GM18873 (cell line): ENCODE results near the gene RALBP1.
A peak's percentile ranks its signal among the peaks of the same experiment; 100 is the strongest.
"Not testable (repeated sequence)": the region's sequence is repeated elsewhere in the genome, so short reads cannot be mapped to it uniquely, and the experiment has no call there.

Experiments
- ATAC-seq: cut with Tn5 transposase; IDR thresholded peaks from one replicate; pipeline ENCODE4 v1.9.1; 2021; ENCODE audit warnings: mild to moderate bottlenecking, moderate library complexity, moderate number of reproducible peaks; ENCODE audit not compliant: unreplicated experiment, low FRiP score

RALBP1 gene

DNA sequence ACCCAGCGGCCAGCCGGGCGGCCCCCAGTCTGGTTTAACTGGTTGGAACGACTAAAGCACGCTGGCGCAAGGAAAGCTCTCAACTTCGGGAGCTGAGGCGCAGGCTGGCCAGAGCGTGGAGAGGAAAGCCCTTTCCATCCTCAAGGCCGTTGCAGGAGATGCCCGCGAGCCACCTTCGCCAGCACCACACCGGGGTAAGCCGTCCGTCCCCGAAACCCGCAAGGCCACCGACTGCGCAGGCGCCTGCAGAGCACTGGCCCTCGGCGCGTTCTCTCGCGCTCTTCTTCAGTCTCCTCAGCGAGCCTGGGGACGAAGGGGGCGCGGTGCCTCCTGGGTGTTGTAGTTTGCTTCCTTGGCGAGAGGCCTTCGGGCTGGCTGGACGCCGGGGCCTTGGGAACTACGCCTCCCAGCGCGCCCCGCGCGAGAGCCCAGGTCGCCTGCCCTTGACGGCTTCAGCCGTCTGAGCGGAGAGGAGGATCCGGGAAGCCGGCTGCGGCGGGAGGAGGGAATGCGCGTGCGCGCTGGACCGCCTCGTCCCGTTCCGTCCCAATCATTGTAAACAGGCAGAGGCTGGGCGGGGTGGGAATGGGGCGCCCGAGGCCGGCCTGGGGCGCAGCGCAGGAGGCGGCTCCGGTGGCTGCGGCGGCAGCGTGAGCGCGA lies at the start of gene RALBP1:
RALBP1 (plus strand) TSS at position 531 of the 660 bp plus-strand sequence. CDS start 37,533 bp downstream, outside the sequence.
- peak; percentile 95 for ATAC-seq

DNA sequence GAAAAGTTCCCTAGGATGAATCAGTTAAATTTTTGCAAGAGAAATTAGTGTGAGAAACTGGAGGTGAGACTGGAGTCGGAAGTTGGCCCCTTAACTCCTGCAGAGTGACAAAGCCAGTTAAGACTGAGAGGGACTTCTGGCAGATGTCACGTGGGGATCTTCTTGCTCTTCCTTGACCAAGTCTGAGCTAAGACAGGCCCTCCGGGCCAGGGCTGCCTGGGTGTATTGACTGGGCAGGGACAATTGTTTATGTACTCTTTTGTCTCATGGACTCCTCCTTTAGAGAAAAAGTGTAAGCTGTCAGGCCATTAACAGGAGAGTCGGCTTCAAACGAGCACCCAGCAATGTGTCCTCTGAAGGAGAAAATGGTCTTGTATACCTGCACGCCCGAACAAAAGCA lies 48.6 kb upstream of the RALBP1 start:
- no peak for ATAC-seq

DNA sequence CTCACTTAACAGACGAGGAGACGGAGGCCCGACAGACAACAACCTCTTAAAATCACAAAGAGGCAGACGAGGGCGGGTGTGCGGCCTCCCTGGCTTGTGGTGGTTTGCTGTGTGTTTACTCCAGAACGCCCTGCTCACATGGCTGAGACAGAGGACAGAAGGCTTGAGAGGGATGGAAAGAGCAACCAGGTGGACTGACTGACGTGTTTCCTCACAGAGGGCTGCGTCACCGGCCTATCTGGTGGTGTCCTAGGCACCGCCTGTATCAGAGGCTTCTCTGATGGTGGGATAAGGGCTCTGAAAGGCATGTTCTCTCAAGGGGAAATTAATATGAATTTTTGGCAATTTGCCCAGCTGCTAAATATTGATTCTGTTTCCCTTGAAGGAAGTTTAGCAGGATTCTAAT lies 47.0 kb upstream of the RALBP1 start:
- ATAC-seq = no peak

DNA sequence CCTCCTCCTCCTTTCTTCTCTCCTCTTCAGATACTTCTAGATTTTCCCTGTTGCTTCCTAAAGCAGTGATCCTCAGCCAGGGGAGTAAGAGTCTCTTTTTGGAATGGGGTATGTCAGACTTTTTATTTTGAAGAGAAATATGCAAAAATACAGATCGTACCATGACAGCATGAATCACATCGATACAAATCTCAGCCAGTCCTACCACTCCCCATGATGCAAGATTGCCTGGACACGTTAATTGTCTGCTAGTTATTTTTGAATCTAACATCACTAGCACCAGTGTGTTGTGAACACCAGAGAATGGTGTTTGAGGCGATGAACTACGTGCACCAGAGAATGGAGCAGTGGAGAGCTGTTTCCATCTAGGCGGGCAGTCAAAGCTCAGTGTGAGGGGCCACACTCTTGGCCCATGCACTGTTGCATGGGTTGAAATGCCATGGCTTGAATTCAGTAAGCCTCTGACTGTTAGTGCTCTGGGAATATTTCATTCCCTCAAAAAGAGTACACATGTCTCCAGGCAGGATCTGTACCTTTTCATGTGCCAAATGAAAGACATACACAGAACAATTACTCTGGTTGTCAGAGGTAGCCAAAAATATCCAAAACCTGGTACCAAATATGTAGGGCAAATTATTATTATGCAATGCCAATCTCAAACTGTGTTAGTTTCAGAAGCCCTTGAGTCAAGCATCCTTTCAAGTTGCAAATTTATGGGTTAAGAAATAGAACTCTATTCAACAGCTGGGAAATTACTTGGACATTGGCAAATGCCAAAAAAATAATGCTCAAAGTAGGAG lies 46.3 kb upstream of the RALBP1 start:
- ATAC-seq = no peak

DNA sequence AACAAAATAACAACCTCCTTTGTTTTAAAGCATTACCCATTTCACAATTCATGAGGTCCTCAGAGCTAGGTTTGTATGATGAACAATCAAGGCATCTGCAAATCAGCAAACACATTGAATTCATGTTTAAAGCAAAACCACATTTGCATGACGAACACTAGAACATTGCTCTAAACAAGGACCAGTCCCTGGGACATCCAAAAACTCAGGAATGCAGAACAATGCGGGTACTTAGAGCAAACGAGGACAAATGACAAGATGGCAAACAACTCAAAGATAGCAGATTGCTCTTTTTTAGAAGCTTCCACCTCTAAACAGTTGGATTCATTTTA lies 45.7 kb upstream of the RALBP1 start:
- no peak for ATAC-seq

DNA sequence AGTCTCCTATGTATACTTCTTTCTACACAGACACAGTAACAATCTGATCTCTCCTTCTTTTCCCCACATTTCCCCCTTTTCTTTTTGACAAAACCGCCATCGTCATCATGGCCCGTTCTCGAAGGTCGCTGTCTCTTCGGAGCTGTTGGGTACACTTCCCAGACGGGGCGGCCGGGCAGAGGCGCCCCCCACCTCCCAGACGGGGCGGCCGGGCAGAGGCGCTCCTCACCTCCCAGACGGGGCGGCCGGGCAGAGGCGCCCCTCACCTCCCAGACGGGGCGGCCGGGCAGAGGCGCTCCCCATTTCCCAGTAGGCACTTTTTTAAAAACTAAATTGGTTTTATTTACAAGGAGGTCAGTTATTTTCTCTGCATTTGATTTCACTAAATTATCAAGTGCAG lies 45.0 kb upstream of the RALBP1 start:
- ATAC-seq = not testable (repeated sequence)

DNA sequence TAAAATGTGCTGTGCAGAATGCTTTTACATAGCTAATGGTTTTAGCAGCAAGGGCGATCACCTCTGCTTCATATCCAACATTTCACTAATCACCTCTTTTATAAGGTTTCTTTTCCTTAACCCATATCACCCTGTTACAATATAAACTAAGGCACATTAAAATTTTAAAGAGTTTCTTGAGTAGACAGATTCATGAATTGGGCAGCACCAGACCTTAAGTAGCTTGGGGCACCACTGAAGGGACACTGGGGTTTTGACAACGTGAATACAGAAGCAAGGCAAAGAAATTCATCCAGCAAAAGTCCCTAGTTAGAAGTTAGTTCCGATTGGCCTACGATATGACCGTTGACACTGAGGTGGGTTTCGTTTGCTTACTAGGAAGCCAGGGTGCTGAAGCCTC lies 44.0 kb upstream of the RALBP1 start:
- ATAC-seq = no peak

DNA sequence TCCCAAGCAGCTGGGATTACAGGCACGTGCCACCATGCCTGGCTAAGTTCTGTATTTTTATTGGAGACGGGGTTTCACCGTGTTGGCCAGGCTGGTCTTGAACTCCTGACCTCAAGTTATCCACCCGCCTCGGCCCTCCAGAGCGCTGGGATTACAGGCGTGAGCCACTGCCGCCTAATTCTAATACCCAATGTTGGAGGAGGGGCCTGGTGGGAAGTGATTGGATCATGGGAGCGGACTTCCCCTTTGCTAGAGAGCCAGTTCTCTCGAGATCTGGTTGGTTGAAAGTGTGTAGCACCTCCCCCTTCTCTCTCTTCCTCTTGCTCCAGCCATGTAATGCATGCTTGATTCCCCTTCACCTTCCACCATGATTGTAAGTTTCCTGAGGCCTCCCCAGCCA lies 42.2 kb upstream of the RALBP1 start:
- ATAC-seq = not testable (repeated sequence)

DNA sequence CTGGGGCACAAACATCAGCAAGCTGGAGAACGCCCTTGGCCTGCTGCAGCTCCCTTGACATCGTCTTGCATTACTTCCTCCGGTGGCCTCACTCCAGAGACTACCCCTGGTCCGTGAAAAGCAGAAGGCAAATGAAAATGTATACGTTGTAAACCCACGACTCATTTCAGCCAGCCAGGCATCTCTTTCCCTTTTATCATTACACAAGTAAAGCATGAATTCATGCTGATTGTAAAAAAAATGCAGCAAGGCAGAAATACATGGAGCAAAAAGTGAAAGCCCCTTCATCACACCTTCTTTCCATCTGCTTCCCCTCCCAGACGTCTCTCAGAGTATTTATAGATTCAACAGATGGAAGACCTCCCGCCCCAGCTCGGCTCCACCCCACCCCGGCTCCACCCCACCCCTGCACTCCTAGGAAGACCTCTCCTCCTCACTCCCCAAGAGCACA lies 41.6 kb upstream of the RALBP1 start:
- ATAC-seq = no peak

DNA sequence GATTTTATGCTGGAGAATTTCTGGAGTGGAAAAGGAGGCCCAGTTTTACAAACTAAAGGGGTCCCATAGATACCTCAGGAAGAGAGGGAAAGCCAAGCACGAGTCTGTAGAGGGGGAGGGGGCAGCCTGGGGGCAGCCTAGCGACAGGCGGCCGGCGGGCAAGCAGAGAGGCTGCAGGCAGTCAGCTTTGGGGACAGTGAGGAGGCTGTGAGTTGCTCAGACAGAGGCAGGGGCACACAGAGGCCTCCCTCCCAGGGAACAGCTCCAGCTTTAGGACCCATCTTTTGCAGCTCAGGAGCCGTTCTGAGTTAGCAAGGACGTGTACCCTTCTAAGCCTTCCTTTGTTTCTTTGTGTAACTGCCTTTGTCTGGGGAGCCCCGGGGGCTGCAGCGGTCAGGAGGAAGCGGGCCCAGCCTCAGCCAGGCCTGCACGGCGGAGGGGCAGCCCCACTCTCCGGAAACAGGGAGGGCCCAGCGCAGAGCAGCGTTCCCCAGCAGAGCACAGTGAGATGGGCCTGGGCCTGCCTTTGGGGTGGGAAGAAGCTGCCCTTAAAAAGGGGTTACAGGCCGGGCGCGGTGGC lies 41.1 kb upstream of the RALBP1 start:
- no peak for ATAC-seq

DNA sequence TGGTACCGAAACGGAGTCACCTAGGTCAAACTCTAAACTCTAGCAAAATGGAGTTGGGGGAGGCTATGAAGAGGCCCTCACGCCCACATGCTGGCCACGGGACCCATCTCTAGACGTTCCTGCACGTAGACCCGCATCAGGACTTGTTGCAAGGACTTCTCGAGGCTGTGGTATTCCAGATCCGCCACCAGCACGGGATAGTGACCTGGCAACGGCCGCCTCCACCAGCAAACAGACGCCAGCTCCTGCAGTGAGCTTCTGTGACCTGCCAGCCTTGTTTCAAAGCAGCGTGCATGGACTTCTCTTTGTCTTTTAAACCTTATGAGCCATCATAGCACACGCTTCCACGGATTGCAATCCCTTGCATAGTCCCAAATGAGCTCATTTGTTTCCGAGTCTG lies 40.3 kb upstream of the RALBP1 start:
- ATAC-seq = no peak

DNA sequence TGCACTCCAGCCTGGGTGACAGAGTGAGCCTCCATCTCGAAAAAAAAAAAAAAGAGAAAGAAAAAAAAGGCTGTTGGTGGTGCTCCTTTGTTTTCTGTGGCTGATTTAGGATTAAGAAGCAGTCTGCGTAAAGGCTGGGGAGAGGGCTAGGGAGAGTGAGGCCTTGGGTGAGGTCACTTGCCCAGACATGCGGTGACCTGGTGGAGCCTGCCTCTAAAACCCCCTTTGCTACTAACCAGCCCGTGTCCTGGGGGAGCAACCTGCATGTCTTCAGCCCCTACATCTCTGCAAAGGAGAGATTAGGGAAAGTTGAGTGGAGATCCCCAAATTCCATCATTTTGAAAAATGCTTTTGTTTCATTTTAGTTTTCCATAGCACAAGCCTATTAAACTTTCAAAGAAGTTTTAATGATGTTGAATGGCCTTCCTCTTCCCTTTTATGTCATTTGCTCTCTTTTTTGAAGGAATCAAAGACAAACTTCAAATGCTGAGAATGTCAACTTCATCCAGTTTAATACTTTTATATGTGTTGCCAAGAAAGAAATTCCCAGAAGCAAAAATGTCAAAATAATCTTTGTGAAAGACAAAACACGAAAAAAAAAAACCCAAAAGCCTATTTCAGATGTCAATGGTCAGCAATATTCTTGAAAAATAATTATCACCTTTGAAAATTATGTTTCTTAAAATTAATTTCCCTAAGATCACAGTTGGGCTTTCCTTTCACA lies 38.9 kb upstream of the RALBP1 start:
- no peak for ATAC-seq

DNA sequence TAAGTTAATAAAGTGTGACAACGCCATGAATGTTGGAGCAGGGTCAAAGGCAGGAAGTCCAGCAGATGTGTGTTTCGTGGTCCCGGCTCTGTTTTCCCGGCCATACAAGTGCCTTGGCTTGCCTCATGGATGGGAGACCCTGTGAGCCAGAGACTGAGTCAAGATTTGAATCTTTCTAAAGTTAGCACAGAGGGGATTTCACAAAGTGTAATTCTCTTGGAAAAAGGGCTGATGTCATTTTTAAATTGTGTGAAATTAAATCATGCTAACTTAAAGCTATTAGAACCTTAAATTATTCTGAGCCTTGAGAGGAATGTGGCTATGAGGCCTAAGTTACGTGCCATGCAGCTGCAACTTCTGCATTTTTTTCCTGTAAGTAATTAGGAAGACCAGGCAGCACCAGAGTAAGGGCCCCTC lies 38.3 kb upstream of the RALBP1 start:
- ATAC-seq = no peak

DNA sequence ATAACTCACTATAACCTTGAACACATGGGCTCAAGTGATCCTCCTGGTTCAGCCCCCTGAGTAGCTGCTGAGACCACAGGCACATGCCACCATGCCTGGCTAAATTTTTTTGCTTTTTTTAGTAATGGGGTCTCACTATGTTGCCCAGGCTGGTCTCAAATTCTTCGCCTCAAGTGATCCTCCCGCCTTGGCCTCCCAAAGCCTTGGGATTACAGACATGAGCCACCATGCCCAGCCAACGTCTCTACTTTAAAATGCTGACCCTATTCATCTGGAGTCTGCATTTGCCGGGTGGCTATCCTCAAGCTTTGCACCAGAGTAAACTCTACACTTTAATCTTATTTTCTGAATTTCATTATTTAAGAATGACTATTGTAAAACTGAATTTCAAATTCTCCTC lies 37.6 kb upstream of the RALBP1 start:
- ATAC-seq = no peak

DNA sequence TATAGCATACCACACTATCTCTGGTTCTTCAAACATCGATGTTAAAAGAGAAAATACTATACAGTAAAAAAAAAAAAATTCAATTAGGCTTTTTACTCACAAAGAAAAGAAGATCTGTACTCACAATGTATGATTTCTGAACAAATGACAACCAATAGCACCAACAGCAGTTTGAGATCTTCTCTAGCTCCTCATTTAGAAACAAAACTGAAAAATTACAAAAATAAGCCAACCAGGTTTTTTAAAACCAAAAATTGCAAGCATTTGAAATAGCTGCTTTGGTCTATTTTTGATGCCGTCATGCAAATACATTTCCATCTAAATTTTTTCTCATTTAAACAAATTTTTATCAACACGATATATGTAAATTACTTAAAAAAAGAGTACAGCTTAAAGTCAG lies 34.3 kb upstream of the RALBP1 start:
- ATAC-seq = no peak

DNA sequence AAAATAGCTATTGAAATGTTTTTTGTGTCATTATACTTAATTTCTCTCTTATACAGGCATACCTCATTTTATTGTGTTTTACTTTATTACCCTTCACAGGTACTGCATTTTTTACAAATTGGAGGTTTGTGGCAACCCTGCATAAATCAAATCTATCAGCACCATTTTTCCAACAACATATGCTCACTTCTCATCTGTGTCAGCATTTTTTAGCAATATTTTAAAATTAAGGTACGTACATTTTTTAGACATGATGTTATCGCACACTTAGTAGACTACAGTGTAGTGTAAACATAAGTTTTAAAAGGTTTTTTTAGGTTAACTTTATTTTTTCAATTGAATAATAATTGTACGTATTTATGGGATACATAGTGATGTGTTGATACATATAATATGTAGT lies 30.8 kb upstream of the RALBP1 start:
- no peak for ATAC-seq

DNA sequence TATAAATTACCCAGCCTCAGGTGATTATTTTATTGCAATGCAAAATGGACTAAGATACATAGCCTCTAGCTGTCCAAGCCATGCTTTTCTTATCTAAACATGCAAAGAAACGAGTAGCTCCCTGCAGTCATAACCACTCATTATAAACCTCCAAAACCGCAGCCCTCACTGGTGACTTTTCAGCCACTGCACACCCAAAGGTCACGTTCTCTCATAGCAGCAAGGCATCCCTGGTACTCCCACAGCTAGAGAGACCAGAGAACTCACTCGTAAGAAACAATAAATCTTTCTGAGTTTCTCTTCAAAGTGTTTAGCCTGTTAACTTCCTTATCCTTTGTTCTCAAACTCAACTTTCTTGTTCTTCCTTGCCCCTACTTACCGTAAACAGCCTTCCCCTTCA lies 28.5 kb upstream of the RALBP1 start:
- no peak for ATAC-seq

DNA sequence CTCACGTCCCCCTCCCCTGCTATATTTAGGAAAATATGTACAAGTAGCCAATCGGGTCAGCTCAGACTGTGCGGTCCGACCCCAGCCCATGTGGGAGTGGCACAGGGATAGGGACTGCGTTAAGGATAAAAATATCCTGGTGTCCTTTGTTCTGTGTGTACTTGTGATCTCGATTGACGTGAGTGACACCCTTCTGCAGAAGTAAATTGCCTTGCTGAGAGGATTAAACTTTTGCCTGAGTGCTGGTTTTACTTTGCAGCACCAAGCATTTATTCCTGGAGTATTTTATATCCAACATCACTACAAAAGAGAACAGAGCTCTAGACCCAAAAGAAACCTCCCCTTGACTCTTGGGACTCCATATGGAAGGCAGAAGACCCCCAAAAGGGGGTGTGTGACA lies 28.0 kb upstream of the RALBP1 start:
- ATAC-seq = no peak

DNA sequence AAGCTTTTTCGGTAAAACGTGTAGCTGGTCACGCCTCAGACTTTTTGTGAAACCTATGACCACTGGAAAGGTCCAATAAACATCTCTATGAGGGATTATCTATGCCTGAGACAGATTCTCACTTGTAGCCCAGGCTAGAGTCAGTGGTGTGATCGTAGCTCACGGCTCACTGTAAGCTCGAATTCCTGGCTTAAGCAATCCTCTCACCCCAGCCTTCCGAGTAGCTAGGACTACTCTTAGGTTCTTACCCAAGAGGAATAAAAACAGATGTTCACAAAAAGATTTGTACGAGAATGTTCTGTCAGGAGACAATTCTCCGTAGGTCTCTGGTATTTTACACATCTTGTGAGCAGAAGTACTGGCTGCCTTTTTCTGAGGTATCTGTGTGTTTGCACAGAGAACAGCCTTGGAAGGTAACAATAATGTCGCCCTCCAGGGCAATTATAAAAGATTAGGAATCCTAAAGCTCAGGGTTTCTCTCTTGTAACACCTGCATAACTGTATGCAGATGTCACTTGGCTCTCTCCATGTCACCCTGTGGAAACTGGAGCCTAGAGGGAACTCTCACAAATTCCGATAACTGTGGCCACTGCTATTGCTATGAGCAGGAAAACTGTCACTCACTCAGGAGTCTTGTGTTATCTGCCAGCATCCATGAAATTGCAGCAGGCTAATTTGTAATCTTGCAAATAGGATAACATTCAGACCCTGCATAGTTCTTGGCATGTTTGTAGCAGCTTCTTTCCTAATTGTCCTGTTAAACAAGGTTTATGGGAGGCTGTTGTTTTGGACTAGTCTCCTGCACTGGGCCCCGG lies 25.5 kb upstream of the RALBP1 start:
- no peak for ATAC-seq

DNA sequence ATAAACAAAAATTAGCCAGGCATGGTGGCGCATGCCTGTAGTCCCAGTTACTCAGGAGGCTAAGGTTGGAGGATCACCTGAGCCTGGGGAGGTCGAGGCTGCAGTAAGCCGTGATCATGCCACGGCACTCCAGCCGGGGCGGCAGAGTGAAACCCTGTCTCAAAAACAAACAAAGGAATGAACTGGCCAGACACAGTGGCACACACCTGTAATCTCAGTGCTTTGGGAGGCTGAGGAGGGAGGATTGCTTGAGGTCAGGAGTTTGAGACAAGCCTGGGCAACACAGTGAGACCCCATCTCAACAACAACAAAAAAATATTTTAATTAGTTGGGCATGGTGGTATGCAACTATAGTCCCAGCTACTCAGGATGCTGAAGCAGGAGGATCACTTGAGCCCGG lies 24.4 kb upstream of the RALBP1 start:
- ATAC-seq = not testable (repeated sequence)
